K562 (cell line): Measurements from ENCODE around the gene TMEM11. TPM values are rescaled to one million over a fixed set of nuclear protein-coding genes. Genes with fewer than 3 reads are reported as not detected.

ENCODE experiments used
- ARID1B ChIP-seq: fragments of 450-650 bp; IDR thresholded peaks from 2 replicates; pipeline ENCODE4 v1.6.1; 2016; ENCODE audit warnings: antibody characterized with exemption, mild to moderate bottlenecking, inconsistent platforms
- BHLHE40 ChIP-seq: IDR thresholded peaks from 2 replicates; pipeline ENCODE4 v1.6.1; 2011; ENCODE audit warnings: low read length, improper control_type of control experiment
- BRCA1 ChIP-seq, 2 experiments: fragments of 450-650 bp in 1 of 2; sonication (generic) in 1 of 2; formaldehyde crosslinking in 1 of 2; IDR thresholded peaks; 2 replicates each; pipeline versions ENCODE4 v1.5.0 to v1.6.1; 2017 to 2020; ENCODE audit warnings: mild to moderate bottlenecking in 1 of 2, missing genetic modification reagents in 1 of 2
- C11orf30 ChIP-seq: fragments of 450-650 bp; IDR thresholded peaks from 2 replicates; pipeline ENCODE4 v1.6.1; 2016; ENCODE audit warnings: low read depth, mild to moderate bottlenecking
- CBFA2T3 ChIP-seq: fragments of 450-650 bp; IDR thresholded peaks from 2 replicates; pipeline ENCODE4 v1.6.1; 2017
- ESRRA ChIP-seq: fragments of 450-650 bp; IDR thresholded peaks from 2 replicates; pipeline ENCODE4 v1.6.1; 2014; ENCODE audit warnings: low read depth, mild to moderate bottlenecking, moderate library complexity, borderline replicate concordance
- FOXJ2 ChIP-seq: fragments of 200-800 bp; sonication (Bioruptor generic); IDR thresholded peaks from 2 replicates; pipeline ENCODE4 v1.6.1; 2016; ENCODE audit warnings: missing genetic modification characterization, missing compliant biosample characterization
- HDAC2 ChIP-seq: fragments of 450-650 bp; IDR thresholded peaks from 2 replicates; pipeline ENCODE4 v1.6.1; 2016; ENCODE audit warnings: mild to moderate bottlenecking
- HDGF ChIP-seq: fragments of 450-650 bp; IDR thresholded peaks from 2 replicates; pipeline ENCODE4 v1.6.1; 2016
- KDM5B ChIP-seq: fragments of 200-600 bp; sonication (generic); IDR thresholded peaks from 2 replicates; pipeline ENCODE4 v1.6.1; 2012; ENCODE audit warnings: low read depth, mild to moderate bottlenecking, moderate library complexity, low read length, control low read depth, inconsistent platforms; ENCODE audit not compliant: insufficient replicate concordance
- KLF13 ChIP-seq: fragments of 450-650 bp; IDR thresholded peaks from 2 replicates; pipeline ENCODE4 v1.6.1; 2016; ENCODE audit warnings: missing genetic modification characterization, low read depth, mild to moderate bottlenecking, missing compliant biosample characterization, moderate library complexity, borderline replicate concordance
- NCOA6 ChIP-seq: fragments of 450-650 bp; IDR thresholded peaks from 2 replicates; pipeline ENCODE4 v1.6.1; 2017; ENCODE audit warnings: mild to moderate bottlenecking
- SOX6 ChIP-seq: fragments of 450-650 bp; IDR thresholded peaks from 2 replicates; pipeline ENCODE4 v1.6.1; 2014; ENCODE audit warnings: mild to moderate bottlenecking
- TSC22D4 ChIP-seq: fragments of 450-650 bp; IDR thresholded peaks from 2 replicates; pipeline ENCODE4 v1.6.1; 2016; ENCODE audit warnings: missing genetic modification characterization, missing biosample characterization, control low read depth
- YBX1 ChIP-seq: fragments of 450-650 bp; IDR thresholded peaks from 2 replicates; pipeline ENCODE4 v1.7.1; 2016; ENCODE audit warnings: mild to moderate bottlenecking
- ZFP36 ChIP-seq: fragments of 150-350 bp; IDR thresholded peaks from 2 replicates; pipeline ENCODE4 v1.6.1; 2018; ENCODE audit warnings: low read length, low read depth; ENCODE audit not compliant: partially characterized antibody
- ZNF146 ChIP-seq: IDR thresholded peaks from one replicate; pipeline ENCODE4 v1.6.1; 2018; ENCODE audit warnings: missing compliant biosample characterization; ENCODE audit not compliant: unreplicated experiment
- ZNF217 ChIP-seq: sonication (generic); formaldehyde crosslinking; IDR thresholded peaks from 2 replicates; pipeline ENCODE4 v1.8.0; 2022; ENCODE audit warnings: mild to moderate bottlenecking, missing genetic modification reagents
- ZNF436 ChIP-seq: fragments of 250-450, 450-650 bp; sonication (Bioruptor Pico); formaldehyde crosslinking; IDR thresholded peaks from 2 replicates; pipeline ENCODE4 v1.7.0; 2020; ENCODE audit warnings: mild to moderate bottlenecking
- ZNF766 ChIP-seq: fragments of 200-800 bp; sonication (Bioruptor generic); conservative IDR thresholded peaks from 2 replicates; pipeline ENCODE4 v1.6.1; 2016; ENCODE audit warnings: missing genetic modification characterization, missing compliant biosample characterization
- polyA plus RNA-seq, 8 experiments: library from polyadenylated mRNA; depleted of rRNA in 4 of 8; stranded (reverse) in 5 of 8; unstranded in 3 of 8; fragments of >200 nt; fragmentation: Nextera tagmentation in 2 of 8; fragmentation: Illumina TruSeq in 1 of 8; extraction: Ambion mirVana in 2 of 8; extraction: Trizol in 1 of 8; gene quantifications; 2 replicates each; pipeline versions ENCODE4 v1.2.1 to v1.2.3, GENCODE V29; 2011 to 2014; ENCODE audit warnings: inconsistent platforms in 1 of 8, missing spikeins in 1 of 8
- total RNA-seq, 7 experiments: library from RNA; depleted of rRNA in 6 of 7; stranded (reverse); fragments of >200 nt in 6 of 7; fragmentation: Illumina TruSeq in 2 of 7; extraction: Trizol in 2 of 7; gene quantifications; 2 replicates each; pipeline versions ENCODE4 v1.2.1 to v1.2.3, GENCODE V29; 2011 to 2021; ENCODE audit warnings: low replicate concordance in 1 of 7
- TF ChIP-seq, protein P1 (sequence below): fragments of 250-450 bp; sonication (Bioruptor Pico); IDR thresholded peaks from 2 replicates; pipeline ENCODE4 v1.4.0; 2020; ENCODE audit warnings: borderline replicate concordance
- TF ChIP-seq, protein P2 (sequence below): sonication (generic); IDR thresholded peaks from 2 replicates; pipeline ENCODE4 v1.6.1; 2016
- TF ChIP-seq, protein P3 (sequence below), 2 experiments: fragments of 450-650 bp; IDR thresholded peaks; 2 replicates each; pipeline ENCODE4 v1.6.1; 2016
- TF ChIP-seq, protein P4 (sequence below): sonication (generic); formaldehyde crosslinking; IDR thresholded peaks from 2 replicates; pipeline ENCODE4 v1.9.0; 2022; ENCODE audit warnings: mild to moderate bottlenecking, missing genetic modification reagents
- TF ChIP-seq, protein P5 (sequence below): fragments of 450-650 bp; IDR thresholded peaks from 2 replicates; pipeline ENCODE4 v1.6.1; 2016; ENCODE audit warnings: antibody characterized with exemption

TMEM11 gene
- total and polyA plus RNA-seq, 9 of the 15 experiments (the other 6 are each of a cell fraction or from before 2014, with no cell fraction given), result 12.0 to 40.7 (median 30.0) TPM

DNA sequence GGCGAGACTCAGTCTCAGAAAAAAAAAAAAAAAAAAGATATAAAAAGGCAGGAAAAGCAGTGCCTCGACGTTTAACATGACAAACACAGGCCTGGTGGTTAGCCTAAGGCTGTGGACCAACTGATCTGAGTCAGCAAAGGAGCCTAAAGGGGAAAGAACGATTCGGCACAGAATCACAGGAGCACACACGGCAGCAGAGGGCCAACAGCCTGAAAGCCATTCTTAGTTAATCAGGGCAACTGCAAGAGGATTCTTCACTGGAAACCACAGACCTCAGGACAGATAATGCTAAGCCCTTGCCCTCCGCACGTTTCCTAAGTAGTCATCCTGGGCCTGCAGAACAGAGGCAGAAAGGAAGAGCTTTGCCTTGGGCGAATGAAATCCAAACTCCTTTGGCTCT, 14.7 kb downstream of the TMEM11 start (continued):
- TF ChIP-seq, protein P1, sequence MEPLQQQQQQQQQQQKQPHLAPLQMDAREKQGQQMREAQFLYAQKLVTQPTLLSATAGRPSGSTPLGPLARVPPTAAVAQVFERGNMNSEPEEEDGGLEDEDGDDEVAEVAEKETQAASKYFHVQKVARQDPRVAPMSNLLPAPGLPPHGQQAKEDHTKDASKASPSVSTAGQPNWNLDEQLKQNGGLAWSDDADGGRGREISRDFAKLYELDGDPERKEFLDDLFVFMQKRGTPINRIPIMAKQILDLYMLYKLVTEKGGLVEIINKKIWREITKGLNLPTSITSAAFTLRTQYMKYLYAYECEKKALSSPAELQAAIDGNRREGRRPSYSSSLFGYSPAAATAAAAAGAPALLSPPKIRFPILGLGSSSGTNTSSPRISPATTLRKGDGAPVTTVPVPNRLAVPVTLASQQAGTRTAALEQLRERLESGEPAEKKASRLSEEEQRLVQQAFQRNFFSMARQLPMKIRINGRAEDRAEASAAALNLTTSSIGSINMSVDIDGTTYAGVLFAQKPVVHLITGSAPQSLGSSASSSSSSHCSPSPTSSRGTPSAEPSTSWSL (CRISPR knock-in tag), result no peak
- TF ChIP-seq SOX6 (peak; percentile 15; the same call in 1 of the 2 replicates), BHLHE40 (peak; percentile 94), ZNF146 (CRISPR knock-in tag) (no peak), ESRRA (peak; percentile 64; the same call in 1 of the 2 replicates), KLF13 (tag) (no peak), CBFA2T3 (peak; percentile 57; the same call in 1 of the 2 replicates), ZNF766 (CRISPR knock-in tag) (peak; percentile 57; the same call in 1 of the 2 replicates), NCOA6 (no peak), C11orf30 (no peak; the same call in 1 of the 2 replicates), FOXJ2 (no peak), YBX1 (no peak), HDGF (no peak), ZNF436 (CRISPR knock-in tag) (no peak), ZNF217 (CRISPR knock-in tag) (no peak), ARID1B (0 out of 2 replicates have a peak, but pooled peaks have one; percentile 21), BRCA1 (IDR thresholded peaks at IDR 0.05) (no peak), BRCA1 (CRISPR knock-in tag; IDR thresholded peaks at IDR 0.05) (no peak), HDAC2 (peak; percentile 55), TSC22D4 (tag) (no peak), ZFP36 (no peak), KDM5B (no peak)
- TF ChIP-seq, protein P2, sequence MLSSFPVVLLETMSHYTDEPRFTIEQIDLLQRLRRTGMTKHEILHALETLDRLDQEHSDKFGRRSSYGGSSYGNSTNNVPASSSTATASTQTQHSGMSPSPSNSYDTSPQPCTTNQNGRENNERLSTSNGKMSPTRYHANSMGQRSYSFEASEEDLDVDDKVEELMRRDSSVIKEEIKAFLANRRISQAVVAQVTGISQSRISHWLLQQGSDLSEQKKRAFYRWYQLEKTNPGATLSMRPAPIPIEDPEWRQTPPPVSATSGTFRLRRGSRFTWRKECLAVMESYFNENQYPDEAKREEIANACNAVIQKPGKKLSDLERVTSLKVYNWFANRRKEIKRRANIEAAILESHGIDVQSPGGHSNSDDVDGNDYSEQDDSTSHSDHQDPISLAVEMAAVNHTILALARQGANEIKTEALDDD, result no peak
- TF ChIP-seq, protein P3, sequence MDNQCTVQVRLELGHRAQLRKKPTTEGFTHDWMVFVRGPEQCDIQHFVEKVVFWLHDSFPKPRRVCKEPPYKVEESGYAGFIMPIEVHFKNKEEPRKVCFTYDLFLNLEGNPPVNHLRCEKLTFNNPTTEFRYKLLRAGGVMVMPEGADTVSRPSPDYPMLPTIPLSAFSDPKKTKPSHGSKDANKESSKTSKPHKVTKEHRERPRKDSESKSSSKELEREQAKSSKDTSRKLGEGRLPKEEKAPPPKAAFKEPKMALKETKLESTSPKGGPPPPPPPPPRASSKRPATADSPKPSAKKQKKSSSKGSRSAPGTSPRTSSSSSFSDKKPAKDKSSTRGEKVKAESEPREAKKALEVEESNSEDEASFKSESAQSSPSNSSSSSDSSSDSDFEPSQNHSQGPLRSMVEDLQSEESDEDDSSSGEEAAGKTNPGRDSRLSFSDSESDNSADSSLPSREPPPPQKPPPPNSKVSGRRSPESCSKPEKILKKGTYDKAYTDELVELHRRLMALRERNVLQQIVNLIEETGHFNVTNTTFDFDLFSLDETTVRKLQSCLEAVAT (IDR thresholded peaks at IDR 0.05), result peak in 1 of 2 experiments; percentile 88; a peak in 2 of 4 replicates
- TF ChIP-seq, protein P4, sequence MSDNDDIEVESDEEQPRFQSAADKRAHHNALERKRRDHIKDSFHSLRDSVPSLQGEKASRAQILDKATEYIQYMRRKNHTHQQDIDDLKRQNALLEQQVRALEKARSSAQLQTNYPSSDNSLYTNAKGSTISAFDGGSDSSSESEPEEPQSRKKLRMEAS (CRISPR knock-in tag), result no peak
- TF ChIP-seq, protein P5, sequence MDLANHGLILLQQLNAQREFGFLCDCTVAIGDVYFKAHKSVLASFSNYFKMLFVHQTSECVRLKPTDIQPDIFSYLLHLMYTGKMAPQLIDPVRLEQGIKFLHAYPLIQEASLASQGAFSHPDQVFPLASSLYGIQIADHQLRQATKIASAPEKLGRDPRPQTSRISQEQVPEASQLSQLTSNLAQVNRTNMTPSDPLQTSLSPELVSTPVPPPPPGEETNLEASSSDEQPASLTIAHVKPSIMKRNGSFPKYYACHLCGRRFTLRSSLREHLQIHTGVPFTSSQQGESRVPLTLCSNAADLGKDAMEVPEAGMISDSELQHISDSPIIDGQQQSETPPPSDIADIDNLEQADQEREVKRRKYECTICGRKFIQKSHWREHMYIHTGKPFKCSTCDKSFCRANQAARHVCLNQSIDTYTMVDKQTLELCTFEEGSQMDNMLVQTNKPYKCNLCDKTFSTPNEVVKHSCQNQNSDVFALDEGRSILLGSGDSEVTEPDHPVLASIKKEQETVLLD, result no peak
